OCI-LY7 (cell line): ENCODE results near the gene CORO2B.

Experiments used
- CTCF ChIP-seq: fragments of 200-600 bp; sonication (generic); conservative IDR thresholded peaks from 2 replicates; pipeline ENCODE4 v1.5.1; 2014; ENCODE audit warnings: mild to moderate bottlenecking, antibody characterized with exemption, low read length, moderate library complexity, mixed read lengths
- EZH2phosphoT487 ChIP-seq: fragments of 200-600 bp; sonication (generic); IDR thresholded peaks from 2 replicates; pipeline ENCODE4 v1.6.1; 2018; ENCODE audit warnings: low read depth, borderline replicate concordance, mild to moderate bottlenecking, mixed run types, antibody characterized with exemption, low read length, moderate library complexity, mixed read lengths

GRCh38 chr15:68582864-68583263 lies 4.1 kb downstream of the CORO2B start:
- TF ChIP-seq CTCF (no peak), EZH2phosphoT487 (no peak)
